ENCODE data around the gene PSMD1.
"Not testable (repeated sequence)": the region's sequence is repeated elsewhere in the genome, so short reads cannot be mapped to it uniquely, and the experiment has no call there.

PSMD1 gene

GRCh38 chr2:231117922-231118613 is 61.4 kb downstream of the PSMD1 start:
- no peak for DNase-seq (ENCODE audit: low spot score)

- no peak for DNase-seq (ENCODE audit: low spot score)
These were observed 61.9 kb downstream of the PSMD1 start for GRCh38 chr2:231118614-231118942.

- DNase-seq (ENCODE audit: low spot score), result no peak
These were observed 66.8 kb downstream of the PSMD1 start for GRCh38 chr2:231123362-231123898.

- no peak for DNase-seq (ENCODE audit: low spot score)
These were observed 68.3 kb downstream of the PSMD1 start, which contains the start of gene HTR2B for GRCh38 chr2:231124838-231125568. Gene HTR2B (minus strand): TSS chr2:231125042. CDS start chr2:231123764, 1,278 bp downstream.

GRCh38 chr2:231126123-231126522 is 69.5 kb downstream of the PSMD1 start:
- DNase-seq (ENCODE audit: low spot score), result no peak

- no peak for DNase-seq (ENCODE audit: low spot score)
These were observed 70.8 kb downstream of the PSMD1 start for GRCh38 chr2:231127480-231127879.

GRCh38 chr2:231127936-231128335 is 71.3 kb downstream of the PSMD1 start:
- no peak for DNase-seq (ENCODE audit: low spot score)

- no peak for DNase-seq (ENCODE audit: low spot score)
These were observed 71.9 kb downstream of the PSMD1 start for GRCh38 chr2:231128541-231128940.

- no peak for DNase-seq (ENCODE audit: low spot score)
These were observed 72.5 kb downstream of the PSMD1 start for GRCh38 chr2:231129216-231129615.

GRCh38 chr2:231130336-231131056 is 73.8 kb downstream of the PSMD1 start:
- no peak for DNase-seq (ENCODE audit: low spot score)

- DNase-seq (ENCODE audit: low spot score), result no peak
These were observed 75.5 kb downstream of the PSMD1 start for GRCh38 chr2:231132129-231132528.

- no peak for DNase-seq (ENCODE audit: low spot score)
These were observed 76.9 kb downstream of the PSMD1 start for GRCh38 chr2:231133365-231134099.

GRCh38 chr2:231134910-231135655 is 78.4 kb downstream of the PSMD1 start:
- no peak for DNase-seq (ENCODE audit: low spot score)

GRCh38 chr2:231138699-231139098 is 82.0 kb downstream of the PSMD1 start:
- no peak for DNase-seq (ENCODE audit: low spot score)

GRCh38 chr2:231139796-231140195 is 83.1 kb downstream of the PSMD1 start:
- no peak for DNase-seq (ENCODE audit: low spot score)

GRCh38 chr2:231140808-231141207 is 84.1 kb downstream of the PSMD1 start:
- not testable (repeated sequence) for DNase-seq (ENCODE audit: low spot score)

- DNase-seq (ENCODE audit: low spot score), result no peak
These were observed 88.2 kb downstream of the PSMD1 start for GRCh38 chr2:231144896-231145295.

GRCh38 chr2:231146665-231147064 is 90.0 kb downstream of the PSMD1 start:
- DNase-seq (ENCODE audit: low spot score), result no peak

- no peak for DNase-seq (ENCODE audit: low spot score)
These were observed 96.3 kb downstream of the PSMD1 start for GRCh38 chr2:231152800-231153557.

- DNase-seq (ENCODE audit: low spot score), result no peak
These were observed 102.6 kb downstream of the PSMD1 start for GRCh38 chr2:231159306-231159705.
